GM19324 (cell line): ENCODE measurements around the gene SH3RF3.

Experiments
- ATAC-seq: cut with Tn5 transposase; IDR thresholded peaks from one replicate; pipeline ENCODE4 v1.9.1; 2021; ENCODE audit warnings: mild to moderate bottlenecking, moderate library complexity; ENCODE audit not compliant: unreplicated experiment, low FRiP score

Gene SH3RF3

GRCh38 chr2:109196081-109196875, 67.3 kb downstream of the SH3RF3 start:
- ATAC-seq = no peak

- ATAC-seq = no peak
Measured at GRCh38 chr2:109197491-109198418, 68.8 kb downstream of the SH3RF3 start.

DNA sequence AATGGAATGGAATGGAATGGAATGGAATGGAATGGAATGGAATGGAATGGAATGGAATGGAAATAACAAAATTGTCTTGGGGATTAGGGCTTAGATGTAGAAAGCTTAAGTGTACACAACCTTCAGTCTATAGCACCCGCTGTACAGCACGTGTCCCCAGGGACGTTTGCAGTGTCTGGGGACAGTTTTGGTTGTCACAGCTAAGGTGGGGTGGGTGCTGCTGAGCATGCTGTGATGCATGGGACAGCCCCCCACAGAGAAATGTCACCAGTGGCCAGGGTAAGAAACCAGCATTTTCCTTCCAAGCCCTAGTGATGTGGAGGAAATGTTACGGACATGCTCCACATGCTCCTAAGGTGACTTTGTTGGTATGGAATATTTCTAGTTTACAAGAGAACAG, 70.8 kb downstream of the SH3RF3 start:
- ATAC-seq = no peak

GRCh38 chr2:109200616-109201464, 71.8 kb downstream of the SH3RF3 start:
- ATAC-seq = no peak

DNA sequence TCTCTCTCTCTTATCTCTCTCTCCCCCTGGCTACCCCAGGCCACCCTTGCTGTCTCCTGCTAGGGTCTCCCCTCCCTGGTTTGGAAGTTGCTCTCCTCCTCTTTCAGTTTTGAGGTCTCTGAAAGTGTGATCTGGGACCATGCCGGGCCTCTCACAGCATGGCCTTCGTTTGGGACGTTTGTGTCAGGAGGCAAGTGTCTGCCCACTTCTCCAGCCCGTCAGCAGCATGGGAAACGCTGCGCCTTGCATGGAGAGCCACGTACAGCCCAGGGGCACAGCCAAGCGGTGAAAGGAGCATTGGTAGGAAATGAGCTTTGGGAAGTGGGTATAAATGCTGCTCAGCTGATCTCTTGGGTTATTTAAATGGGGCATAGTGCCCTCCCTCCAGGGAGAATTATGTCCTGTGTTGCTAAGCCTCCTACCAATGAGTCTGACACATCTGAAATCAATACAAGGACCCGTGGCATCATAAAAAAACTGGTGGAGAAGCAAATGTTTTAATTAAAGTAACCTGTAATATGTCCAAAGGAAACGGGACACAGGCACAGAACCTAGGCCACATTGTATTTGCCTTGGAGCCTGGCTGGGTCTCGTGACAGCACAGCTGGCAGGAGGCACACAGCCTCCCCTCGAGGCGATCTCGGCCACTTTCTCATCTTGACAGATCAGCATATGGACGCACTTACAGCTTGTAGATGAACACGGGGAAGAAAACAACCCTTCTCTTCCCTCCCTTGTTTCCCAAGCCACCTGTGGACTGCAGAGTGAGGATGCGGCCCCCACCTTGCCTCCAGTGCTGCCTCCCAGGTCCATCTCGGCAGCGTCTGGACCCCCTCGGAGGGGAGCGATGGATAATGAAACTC, 72.7 kb downstream of the SH3RF3 start:
- ATAC-seq = no peak

GRCh38 chr2:109202486-109202885, 73.5 kb downstream of the SH3RF3 start:
- no peak for ATAC-seq

GRCh38 chr2:109203246-109204011, 74.4 kb downstream of the SH3RF3 start:
- no peak for ATAC-seq

DNA sequence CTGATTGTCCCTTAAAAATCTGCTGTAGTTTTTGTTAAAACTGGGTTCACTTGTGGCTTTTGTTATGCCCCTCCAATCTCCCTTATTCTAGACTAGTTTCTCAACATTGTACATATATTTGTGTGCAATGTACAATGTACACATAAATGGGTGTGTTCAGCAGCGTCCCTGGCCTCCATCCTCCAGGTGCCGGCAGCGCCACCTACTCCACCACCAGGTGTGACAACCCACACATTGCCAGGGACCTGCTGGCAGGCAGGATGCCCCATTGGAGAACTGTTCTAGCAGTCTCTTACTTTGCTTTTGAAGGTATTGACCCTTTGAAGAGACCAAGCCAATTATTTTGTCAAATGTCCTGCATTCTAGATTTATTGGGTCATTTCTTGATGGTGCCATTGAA, 75.4 kb downstream of the SH3RF3 start:
- no peak for ATAC-seq

DNA sequence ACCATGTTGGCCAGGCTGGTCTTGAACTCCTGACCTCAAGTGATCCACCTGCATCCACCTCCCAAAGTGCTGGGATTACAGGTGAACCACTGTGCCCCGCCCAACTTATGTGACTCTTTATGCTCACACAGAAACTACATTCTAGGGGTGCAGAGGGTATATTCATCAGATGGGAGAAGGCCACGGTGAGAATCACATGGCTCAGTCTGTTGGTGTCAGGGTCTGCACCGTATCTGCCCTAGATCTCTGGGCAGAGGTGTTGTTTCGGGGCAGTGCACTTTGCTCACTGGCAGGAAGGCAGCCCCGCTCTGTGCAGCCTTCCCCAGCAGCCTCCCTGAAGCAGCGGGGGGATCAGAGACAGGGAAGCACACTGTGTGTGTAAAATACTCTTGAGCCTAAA, 76.4 kb downstream of the SH3RF3 start:
- no peak for ATAC-seq

- no peak for ATAC-seq
Measured at GRCh38 chr2:109206569-109207146, 77.7 kb downstream of the SH3RF3 start.

DNA sequence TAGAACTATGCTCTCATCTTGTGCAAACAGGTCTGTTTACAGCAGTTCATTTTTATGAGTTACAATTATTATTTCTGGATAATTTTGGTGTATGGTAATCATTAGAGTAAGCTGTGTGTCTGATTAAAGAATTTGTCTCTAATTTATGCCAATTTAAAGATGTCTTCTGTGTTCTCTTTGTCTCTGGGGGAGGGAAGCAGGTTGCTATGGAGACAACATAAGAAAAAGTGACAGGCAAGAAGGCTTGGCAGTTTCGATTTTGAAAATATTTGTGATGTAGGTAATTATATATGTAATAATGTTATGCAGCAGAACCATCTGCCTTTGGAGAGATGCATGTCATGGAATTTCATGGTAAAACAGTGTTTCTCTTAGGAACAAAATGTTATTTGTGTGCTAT, 78.2 kb downstream of the SH3RF3 start:
- no peak for ATAC-seq

GRCh38 chr2:109208071-109208950, 79.3 kb downstream of the SH3RF3 start:
- no peak for ATAC-seq

GRCh38 chr2:109208951-109209335, 79.9 kb downstream of the SH3RF3 start:
- no peak for ATAC-seq

DNA sequence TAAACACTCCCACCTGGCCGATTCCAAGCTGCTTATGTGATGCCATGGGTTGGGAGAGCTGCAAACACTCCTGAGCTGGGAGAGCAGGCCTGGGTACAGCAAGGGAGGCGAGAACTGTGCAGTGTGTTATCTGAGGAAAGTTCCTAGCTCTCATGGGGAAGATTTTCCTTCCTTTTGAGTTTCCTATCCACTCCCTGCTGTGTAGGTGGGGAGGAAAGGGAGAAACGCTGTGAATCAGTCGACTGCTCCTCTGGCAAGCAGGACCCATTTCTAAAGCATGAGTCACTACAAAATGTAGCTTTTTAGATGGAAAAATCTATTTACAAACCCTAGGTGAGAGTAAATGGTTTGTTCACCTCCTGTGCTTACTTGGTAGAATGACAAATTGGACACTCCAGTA, 80.4 kb downstream of the SH3RF3 start:
- no peak for ATAC-seq

DNA sequence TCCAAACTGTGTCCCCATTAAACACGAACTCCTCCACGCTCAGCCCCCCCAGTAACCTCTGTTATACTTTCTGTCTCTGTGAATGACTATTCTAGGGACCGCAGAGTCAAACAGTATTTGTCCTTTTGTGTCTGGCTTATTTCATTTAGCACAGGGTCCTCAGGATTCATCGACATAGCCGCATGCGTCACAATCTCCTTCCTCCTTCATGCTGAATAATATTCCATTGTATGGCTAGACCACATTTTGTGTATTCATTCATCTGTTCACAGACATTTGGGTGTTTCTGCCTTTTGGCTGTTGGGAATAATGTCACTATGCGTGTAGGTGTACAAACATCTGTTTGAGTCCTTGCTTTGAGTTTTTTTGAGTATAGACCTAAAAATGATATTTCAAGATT, 80.9 kb downstream of the SH3RF3 start:
- ATAC-seq = no peak

GRCh38 chr2:109210431-109211200, 81.6 kb downstream of the SH3RF3 start:
- ATAC-seq = no peak

DNA sequence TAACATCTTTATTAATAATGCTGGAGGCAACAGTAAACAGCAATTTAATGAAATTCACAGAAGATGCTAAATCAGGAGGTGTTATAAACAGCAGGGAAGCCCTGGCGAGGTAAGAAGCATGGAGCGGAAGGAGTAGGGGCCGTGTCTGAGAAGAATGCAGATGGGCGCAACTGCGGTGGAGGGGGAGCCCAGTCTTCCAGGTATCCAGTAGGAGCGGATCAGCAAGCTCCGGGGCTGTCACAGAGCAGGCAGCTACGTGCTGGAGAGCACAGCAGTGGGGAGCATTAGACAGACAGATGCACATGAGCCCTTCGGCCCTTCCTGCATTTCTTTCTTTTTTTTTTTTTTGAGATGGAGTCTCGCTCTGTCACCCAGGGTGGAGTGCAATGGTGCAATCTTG, 82.3 kb downstream of the SH3RF3 start:
- no peak for ATAC-seq
